Testis (tissue), 3 donors: ENCODE results near the gene SLC35F4. TPM values are rescaled to one million over a fixed set of nuclear protein-coding genes. Genes with fewer than 3 reads are reported as not detected.

Source experiments
- DNase-seq: peaks from one replicate; pipeline ENCODE4 v3.0.0-alpha.2; 2019
- H3K27ac ChIP-seq, 2 donors: fragments of 200-600 bp; sonication (generic); one replicate each; pipeline ENCODE4 v1.5.1; 2019
- H3K27me3 ChIP-seq: fragments of 200-600 bp; sonication (generic); one replicate; pipeline ENCODE4 v1.5.1; 2019
- H3K36me3 ChIP-seq: fragments of 200-600 bp; sonication (generic); one replicate; pipeline ENCODE4 v1.5.1; 2017; ENCODE audit warnings: low read depth; ENCODE audit errors: missing control alignments
- H3K4me1 ChIP-seq: fragments of 200-600 bp; sonication (generic); one replicate; pipeline ENCODE4 v1.5.1; 2019
- H3K4me3 ChIP-seq, 2 donors: fragments of 200-600 bp; sonication (generic); one replicate each; pipeline ENCODE4 v1.5.1; 2017 to 2019
- H3K9me3 ChIP-seq: fragments of 200-600 bp; sonication (generic); one replicate; pipeline ENCODE4 v1.5.1; 2017
- CTCF ChIP-seq, 3 experiments: fragments of 450-650 bp in 2 of 3; fragments of 200-600 bp in 1 of 3; sonication (generic) in 1 of 3; IDR thresholded peaks; one replicate each; pipeline ENCODE4 v1.5.1; 2016 to 2019; ENCODE audit warnings: antibody characterized with exemption in 3 of 3, mild to moderate bottlenecking in 2 of 3, moderate library complexity in 1 of 3
- POLR2A ChIP-seq: fragments of 450-650 bp; IDR thresholded peaks from one replicate; pipeline ENCODE4 v1.6.1; 2017; ENCODE audit warnings: antibody characterized with exemption, mild to moderate bottlenecking, moderate library complexity
- WGBS, 2 donors: methylation state at CpG; one replicate each; pipeline ENCODE4 v1.1.5; 2018; 5-methylcytosine and 5-hydroxymethylcytosine counted together
- intact Hi-C: fragments of 100-400 bp; cut with DNase I; formaldehyde crosslinking; loops from one replicate; pipeline ENCODE4 v1.15.1; 2023; ENCODE audit warnings: low total_unique reads
- polyA plus RNA-seq: library from polyadenylated mRNA; stranded (reverse); fragments of 350-450 nt; fragmentation: Illumina TruSeq; extraction: RNeasy Lipid Tissue Mini Kit (QIAGEN cat#74804); gene quantifications from one replicate; pipeline ENCODE4 v1.2.3, GENCODE V29; 2014; ENCODE audit warnings: low read depth, low replicate concordance; ENCODE audit not compliant: insufficient read depth
- total RNA-seq, 2 donors: library from RNA; depleted of rRNA; stranded (reverse); fragments of >200 nt; gene quantifications; one replicate each; pipeline ENCODE4 v1.2.3, GENCODE V29; 2016

The SLC35F4 gene
- total and polyA plus RNA-seq, 3 donors from 2014 or later = 0.50 to 2.8 (median 2.3) TPM

- 81 to 85% methylated on average over 3 of the region's 3 CpGs for WGBS, 2 donors
These were observed 209.0 kb downstream of the SLC35F4 start for GRCh38 chr14:57656853-57657252.

GRCh38 chr14:57652769-57653168 lies 213.1 kb downstream of the SLC35F4 start:
- no peak overlapping the region for H3K27ac ChIP-seq

More at GRCh38 chr14:57656853-57657252, 209.0 kb downstream of the SLC35F4 start:
- H3K9me3 ChIP-seq = no peaks in the 10 kb centered on the region
- no peaks in the 10 kb centered on the region for H3K27me3 ChIP-seq
- TF ChIP-seq CTCF (IDR thresholded peaks at IDR 0.05) (no peak), POLR2A (no peak)
- no peak overlapping the region for H3K27ac ChIP-seq
- intact Hi-C loops = no loop called here
- H3K36me3 ChIP-seq = no peaks in the 10 kb centered on the region
- DNase-seq = no peak
- H3K4me1 ChIP-seq = no peaks in the 10 kb centered on the region
- no peak overlapping the region for H3K4me3 ChIP-seq

GRCh38 chr14:57641776-57642175 lies 224.1 kb downstream of the SLC35F4 start:
- H3K4me3 ChIP-seq = no peak overlapping the region

More at GRCh38 chr14:57652769-57653168, 213.1 kb downstream of the SLC35F4 start:
- DNase-seq = no peak
- Histone ChIP-seq H3K27me3 (no peaks in the 10 kb centered on the region), H3K4me1 (no peaks in the 10 kb centered on the region), H3K36me3 (no peaks in the 10 kb centered on the region), H3K9me3 (no peaks in the 10 kb centered on the region), H3K4me3 (no peak overlapping the region)
- no peak for TF ChIP-seq POLR2A
- no peak for TF ChIP-seq CTCF (IDR thresholded peaks at IDR 0.05)
- intact Hi-C loops = no loop called here

GRCh38 chr14:57640036-57640435 lies 225.9 kb downstream of the SLC35F4 start:
- Histone ChIP-seq H3K27ac (no peak overlapping the region), H3K9me3 (no peaks in the 10 kb centered on the region), H3K36me3 (no peaks in the 10 kb centered on the region), H3K4me1 (no peaks in the 10 kb centered on the region), H3K4me3 (no peak overlapping the region), H3K27me3 (no peaks in the 10 kb centered on the region)
- no peak for TF ChIP-seq CTCF (IDR thresholded peaks at IDR 0.05)
- no peak for TF ChIP-seq POLR2A
- intact Hi-C loops = no loop called here
- DNase-seq = no peak

More at GRCh38 chr14:57641776-57642175, 224.1 kb downstream of the SLC35F4 start:
- 55 to 59% methylated on average over 1 of the region's 1 CpG for WGBS, 2 donors
- intact Hi-C loops = no loop called here
- Histone ChIP-seq H3K36me3 (no peaks in the 10 kb centered on the region), H3K27ac (no peak overlapping the region), H3K4me1 (no peaks in the 10 kb centered on the region), H3K27me3 (no peaks in the 10 kb centered on the region), H3K9me3 (no peaks in the 10 kb centered on the region)
- TF ChIP-seq POLR2A (no peak), CTCF (IDR thresholded peaks at IDR 0.05) (no peak)
- no peak for DNase-seq

GRCh38 chr14:57637901-57638300 lies 228.0 kb downstream of the SLC35F4 start:
- Histone ChIP-seq H3K4me3 (no peak overlapping the region), H3K4me1 (no peaks in the 10 kb centered on the region), H3K9me3 (no peaks in the 10 kb centered on the region), H3K27ac (no peak overlapping the region), H3K27me3 (no peaks in the 10 kb centered on the region), H3K36me3 (no peaks in the 10 kb centered on the region)
- intact Hi-C loops = no loop called here
- WGBS, 2 donors = 71 to 90% methylated on average over 4 of the region's 4 CpGs
- DNase-seq = no peak
- TF ChIP-seq CTCF (IDR thresholded peaks at IDR 0.05) = no peak
- no peak for TF ChIP-seq POLR2A
